HepG2 (cell line): Measurements from ENCODE around the gene ANKRD44.

ENCODE experiments used
- CHCHD3 ChIP-seq: sonication (generic); formaldehyde crosslinking; IDR thresholded peaks from 2 replicates; pipeline ENCODE4 v1.8.0; 2022; ENCODE audit warnings: mild to moderate bottlenecking, missing genetic modification reagents, moderate library complexity
- EZH2 ChIP-seq: conservative IDR thresholded peaks from 2 replicates; pipeline ENCODE4 v1.6.1; 2012; ENCODE audit warnings: mild to moderate bottlenecking, low read depth, low read length, moderate library complexity
- FOXK2 ChIP-seq: fragments of 450-650 bp; IDR thresholded peaks from 2 replicates; pipeline ENCODE4 v1.6.1; 2016
- FOXM1 ChIP-seq: sonication (generic); formaldehyde crosslinking; IDR thresholded peaks from 2 replicates; pipeline ENCODE4 v1.5.0; 2020; ENCODE audit warnings: missing genetic modification reagents
- FOXP4 ChIP-seq: sonication (generic); formaldehyde crosslinking; IDR thresholded peaks from 2 replicates; pipeline ENCODE4 v1.4.0; 2020; ENCODE audit warnings: missing genetic modification reagents
- KAT8 ChIP-seq: IDR thresholded peaks from 2 replicates; pipeline ENCODE4 v1.6.1; 2016; ENCODE audit warnings: missing genetic modification reagents, missing compliant biosample characterization
- KDM1A ChIP-seq: IDR thresholded peaks from 2 replicates; pipeline ENCODE4 v1.6.1; 2016; ENCODE audit warnings: missing compliant biosample characterization
- MIER3 ChIP-seq: IDR thresholded peaks from 2 replicates; pipeline ENCODE4 v1.6.1; 2016; ENCODE audit warnings: missing compliant biosample characterization, borderline replicate concordance
- PATZ1 ChIP-seq: sonication (generic); formaldehyde crosslinking; IDR thresholded peaks from 2 replicates; pipeline ENCODE4 v1.4.0; 2020; ENCODE audit warnings: missing genetic modification reagents
- POLR2A ChIP-seq, 2 experiments: IDR thresholded peaks; 2 replicates each; pipeline ENCODE4 v1.6.1; 2011; ENCODE audit warnings: low read depth in 2 of 2, low read length in 2 of 2, mild to moderate bottlenecking in 1 of 2, moderate library complexity in 1 of 2; ENCODE audit not compliant: insufficient read depth in 1 of 2
- POLR2AphosphoS5 ChIP-seq: IDR thresholded peaks from 2 replicates; pipeline ENCODE4 v1.6.1; 2012; ENCODE audit warnings: low read depth, low read length
- SP1 ChIP-seq, 2 experiments: fragments of 450-650 bp in 1 of 2; sonication (generic) in 1 of 2; formaldehyde crosslinking in 1 of 2; IDR thresholded peaks; 2 replicates each; pipeline versions ENCODE4 v1.4.0 to v1.6.1; 2016 to 2020; ENCODE audit warnings: missing genetic modification reagents in 1 of 2
- ZNF766 ChIP-seq: sonication (generic); formaldehyde crosslinking; IDR thresholded peaks from 2 replicates; pipeline ENCODE4 v1.5.0; 2020; ENCODE audit warnings: missing genetic modification reagents, borderline replicate concordance

GRCh38 chr2:197191940-197192322, 118.6 kb downstream of the ANKRD44 start:
- TF ChIP-seq FOXK2, result no peak
- TF ChIP-seq SP1 (IDR thresholded peaks at IDR 0.05), result no peak
- no peak for TF ChIP-seq SP1 (CRISPR knock-in tag; IDR thresholded peaks at IDR 0.05)
- no peak for TF ChIP-seq CHCHD3
- no peak for TF ChIP-seq KDM1A
- no peak for TF ChIP-seq POLR2A (IDR thresholded peaks at IDR 0.05; ENCODE audit: insufficient read depth in 1 of 2, low read depth in 2 of 2, low read length in 2 of 2)
- no peak for TF ChIP-seq MIER3
- no peak for TF ChIP-seq ZNF766
- no peak for TF ChIP-seq FOXP4 (CRISPR knock-in tag)
- no peak for TF ChIP-seq PATZ1 (CRISPR knock-in tag)
- no peak for TF ChIP-seq FOXM1
- no peak for TF ChIP-seq KAT8 (CRISPR knock-in tag)
- no peak for TF ChIP-seq EZH2
- no peak for TF ChIP-seq POLR2AphosphoS5
